Endothelial cell of umbilical vein (primary cell): ENCODE data around the gene NOTCH3. TPM values are rescaled to one million over a fixed set of nuclear protein-coding genes. Genes with fewer than 3 reads are reported as not detected.

Experiments
- BruUV-seq: library from RNA; stranded (reverse); fragments of 400-500 nt; replicated peaks from 2 replicates; lab custom pipeline; 2021; lab: Mats Ljungman, UMichigan
- CTCF ChIA-PET: fragments of 300-600, 350-600 bp; sonication (Branson Sonifier 250); formaldehyde crosslinking; loops from one replicate; lab custom pipeline; 2021; ENCODE audit warnings: antibody characterized with exemption, inconsistent platforms; lab: Charles Lee
- POLR2A ChIA-PET: fragments of 300-600, 350-600 bp; sonication (Branson Sonifier 250); formaldehyde crosslinking; loops from one replicate; lab custom pipeline; 2021; ENCODE audit warnings: antibody characterized with exemption, inconsistent platforms; lab: Charles Lee
- DNase-seq: peaks from one replicate; pipeline ENCODE4 v3.0.0-alpha.2; 2011; ENCODE audit warnings: low read depth, low spot score
- FAIRE-seq: peaks from 2 replicates; lab custom pipeline; 2011; peaks lifted over from hg19 to GRCh38; lab: Jason Lieb, UNC
- H2AFZ ChIP-seq: 2 replicates; pipeline ENCODE4 v1.6.0; 2012; ENCODE audit warnings: low read depth, low read length, control low read depth, inconsistent platforms
- H3K27ac ChIP-seq: 2 replicates; pipeline ENCODE4 v1.5.1; 2011; ENCODE audit warnings: low read depth, mild to moderate bottlenecking, control low read depth, low read length, moderate library complexity; ENCODE audit not compliant: insufficient read depth
- H3K27me3 ChIP-seq, 2 experiments: 2 replicates each; pipeline versions ENCODE4 v1.6.0 to v1.6.1; 2011; ENCODE audit warnings: low read length in 2 of 2, mixed read lengths in 1 of 2; ENCODE audit not compliant: control insufficient read depth in 2 of 2, insufficient read depth in 2 of 2
- H3K36me3 ChIP-seq, 2 experiments: 2 replicates in 1 of 2; 3 replicates in 1 of 2; pipeline ENCODE4 v1.5.1; 2011; ENCODE audit warnings: low read length in 2 of 2, mild to moderate bottlenecking in 1 of 2, moderate library complexity in 1 of 2; ENCODE audit not compliant: control insufficient read depth in 2 of 2, insufficient read depth in 2 of 2; ENCODE audit errors: extremely low read depth in 1 of 2
- H3K4me1 ChIP-seq: 3 replicates; pipeline ENCODE4 v1.5.1; 2011; ENCODE audit warnings: mild to moderate bottlenecking, low read length; ENCODE audit not compliant: control insufficient read depth, insufficient read depth; ENCODE audit errors: extremely low read depth
- H3K4me2 ChIP-seq: 2 replicates; pipeline ENCODE4 v1.6.1; 2011; ENCODE audit warnings: low read length, control low read depth, mixed read lengths; ENCODE audit not compliant: insufficient read depth
- H3K4me3 ChIP-seq, 3 experiments: fragments of 200-600 bp in 1 of 3; sonication (generic), shearing (Covaris generic) in 1 of 3; replicated peaks in 1 of 3; 2 replicates each; pipeline ENCODE4 v1.5.1; 2011 to 2016; ENCODE audit warnings: control low read depth in 3 of 3, low read length in 3 of 3, mild to moderate bottlenecking in 2 of 3, inconsistent platforms in 1 of 3, low read depth in 1 of 3, moderate library complexity in 1 of 3; ENCODE audit not compliant: insufficient read depth in 1 of 3
- H3K79me2 ChIP-seq: 2 replicates; pipeline ENCODE4 v1.6.0; 2012; ENCODE audit warnings: low read length, inconsistent platforms; ENCODE audit not compliant: control insufficient read depth, insufficient read depth
- H3K9ac ChIP-seq: replicated peaks from 2 replicates; pipeline ENCODE3; 2011; ENCODE audit warnings: low read length, control low read depth; ENCODE audit not compliant: insufficient read depth; ENCODE audit errors: extremely low read depth
- H3K9me1 ChIP-seq: replicated peaks from 3 replicates; pipeline ENCODE4 v1.6.0; 2011; ENCODE audit warnings: mild to moderate bottlenecking, low read length; ENCODE audit not compliant: control insufficient read depth, insufficient read depth; ENCODE audit errors: extremely low read depth
- H3K9me3 ChIP-seq: replicated peaks from 2 replicates; pipeline ENCODE4 v1.5.1; 2012; ENCODE audit warnings: low read length, inconsistent platforms; ENCODE audit not compliant: control insufficient read depth, insufficient read depth
- H4K20me1 ChIP-seq: replicated peaks from 2 replicates; pipeline ENCODE3; 2011; ENCODE audit warnings: mild to moderate bottlenecking, low read length; ENCODE audit not compliant: control insufficient read depth, insufficient read depth; ENCODE audit errors: extremely low read depth
- EZH2 ChIP-seq: IDR thresholded peaks from 2 replicates; pipeline ENCODE4 v1.6.1; 2012; ENCODE audit warnings: borderline replicate concordance, low read depth, mild to moderate bottlenecking, moderate library complexity, low read length, inconsistent platforms; ENCODE audit not compliant: severe bottlenecking
- FOS ChIP-seq: IDR thresholded peaks from 2 replicates; pipeline ENCODE4 v1.6.1; 2011; ENCODE audit warnings: mild to moderate bottlenecking, low read length, moderate library complexity, borderline replicate concordance; ENCODE audit not compliant: insufficient read depth
- GATA2 ChIP-seq: IDR thresholded peaks from 2 replicates; pipeline ENCODE4 v1.7.0; 2011; ENCODE audit warnings: low read depth, mild to moderate bottlenecking, moderate library complexity, mixed read lengths, low read length; ENCODE audit not compliant: insufficient read length, insufficient read depth
- JUN ChIP-seq: IDR thresholded peaks from 2 replicates; pipeline ENCODE4 v1.6.1; 2011; ENCODE audit warnings: borderline replicate concordance, low read depth; ENCODE audit not compliant: insufficient read length, insufficient read depth
- MYC ChIP-seq: IDR thresholded peaks from one replicate; pipeline ENCODE4 v1.6.1; 2011; ENCODE audit warnings: mild to moderate bottlenecking, low read depth, low read length
- POLR2A ChIP-seq: IDR thresholded peaks from 2 replicates; pipeline ENCODE4 v1.6.1; 2012; ENCODE audit warnings: low read depth, mild to moderate bottlenecking, control low read depth, low read length
- POLR2AphosphoS5 ChIP-seq: IDR thresholded peaks from 2 replicates; pipeline ENCODE4 v1.6.1; 2012; ENCODE audit warnings: low read depth, mild to moderate bottlenecking, control low read depth, low read length, moderate library complexity; ENCODE audit not compliant: insufficient read depth
- dilution Hi-C: fragments of 300-500 bp; cut with MboI; formaldehyde crosslinking; loops from one replicate; pipeline ENCODE4 v1.15.0; 2019; ENCODE audit warnings: low sequenced_read_pairs; ENCODE audit not compliant: extremely low pct_ligation_motif_present
- intact Hi-C: fragments of 100-400 bp; cut with micrococcal nuclease; formaldehyde crosslinking; loops from one replicate; pipeline ENCODE4 v1.10.0; 2022
- microRNA-seq: library from miRNA; unstranded; fragments of <30 nt; microRNA quantifications from one replicate; pipeline ENCODE4 v1.2.0, GENCODE V29; 2021; ENCODE audit warnings: borderline number of aligned reads, borderline replicate concordance
- polyA plus RNA-seq, 4 experiments: library from polyadenylated mRNA; depleted of rRNA in 3 of 4; stranded (reverse) in 3 of 4; unstranded in 1 of 4; fragments of >200 nt; gene quantifications; 2 replicates each; pipeline versions ENCODE4 v1.2.1 to v1.2.3, GENCODE V29; 2011 to 2012; ENCODE audit warnings: missing spikeins in 1 of 4
- small RNA-seq: library from RNA; depleted of rRNA; stranded (forward); fragments of <200 nt; gene quantifications from one replicate; pipeline ENCODE3, GENCODE V24; 2012; ENCODE audit warnings: low replicate concordance, low read depth; ENCODE audit not compliant: insufficient read depth, insufficient read length
- total RNA-seq: library from RNA; stranded (reverse); gene quantifications from 2 replicates; pipeline ENCODE4 v1.2.3, GENCODE V29; 2021
- TF ChIP-seq, protein P1 (sequence below): IDR thresholded peaks from 2 replicates; pipeline ENCODE4 v1.6.1; 2011; ENCODE audit not compliant: insufficient read depth, insufficient read length
- TF ChIP-seq, protein P2 (sequence below), 2 donors: IDR thresholded peaks; 1 replicate in 1 of 2; 2 replicates in 1 of 2; pipeline ENCODE4 v1.5.1; 2011; ENCODE audit warnings: low read length in 2 of 2, mild to moderate bottlenecking in 2 of 2, moderate library complexity in 2 of 2, control low read depth in 1 of 2, inconsistent platforms in 1 of 2, low read depth in 1 of 2; ENCODE audit not compliant: insufficient read depth in 1 of 2; ENCODE audit errors: extremely low read depth in 1 of 2

The NOTCH3 gene
- total and polyA plus RNA-seq, 2 donors (not counting 3 experiments of a cell fraction or from before 2014, with no cell fraction given) = 0.63 to 1.5 TPM

DNA sequence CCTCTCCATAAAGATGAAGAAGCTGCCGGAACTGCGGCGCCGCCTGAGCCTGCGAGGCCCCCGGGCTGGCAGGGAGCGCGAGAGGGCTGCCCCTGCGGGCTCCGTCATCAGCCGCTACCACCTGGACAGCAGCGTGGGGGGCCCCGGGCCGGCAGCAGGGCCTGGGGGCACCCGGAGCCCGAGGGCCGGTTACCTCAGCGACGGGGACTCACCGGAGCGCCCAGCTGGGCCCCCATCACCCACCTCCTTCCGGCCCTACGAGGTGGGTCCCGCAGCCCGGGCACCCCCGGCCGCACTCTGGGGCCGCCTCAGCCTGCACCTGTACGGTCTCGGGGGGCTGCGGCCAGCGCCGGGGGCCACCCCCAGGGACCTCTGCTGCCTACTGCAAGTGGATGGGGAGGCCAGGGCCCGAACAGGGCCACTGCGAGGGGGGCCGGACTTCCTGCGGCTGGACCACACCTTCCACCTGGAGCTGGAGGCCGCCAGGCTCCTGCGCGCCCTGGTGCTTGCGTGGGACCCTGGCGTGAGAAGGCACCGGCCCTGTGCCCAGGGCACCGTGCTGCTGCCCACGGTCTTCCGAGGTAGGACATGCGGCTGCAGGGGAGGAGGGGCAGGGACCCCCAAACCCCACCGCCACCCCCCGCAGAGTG, 90.9 kb downstream of the NOTCH3 start:
- no peak for FAIRE-seq
- DNase-seq = no peak
- Histone ChIP-seq H3K4me3 (no peak overlapping the region), H3K79me2 (peaks cover 19% of the 10 kb centered on the region), H3K9me3 (no peaks in the 10 kb centered on the region), H3K9me1 (no peaks in the 10 kb centered on the region), H3K36me3 (peaks cover 29 to 38% of the 10 kb centered on the region in 2 experiments), H4K20me1 (no peaks in the 10 kb centered on the region), H3K4me1 (peaks cover 8% of the 10 kb centered on the region), H3K4me2 (no peak overlapping the region), H3K27ac (no peak overlapping the region), H2AFZ (no peak overlapping the region), H3K9ac (no peak overlapping the region), H3K27me3 (no peaks in the 10 kb centered on the region)
- no TSS peak for BruUV-seq
- no peak for TF ChIP-seq FOS
- no peak for TF ChIP-seq JUN
- TF ChIP-seq POLR2A = no peak
- TF ChIP-seq, protein P1, sequence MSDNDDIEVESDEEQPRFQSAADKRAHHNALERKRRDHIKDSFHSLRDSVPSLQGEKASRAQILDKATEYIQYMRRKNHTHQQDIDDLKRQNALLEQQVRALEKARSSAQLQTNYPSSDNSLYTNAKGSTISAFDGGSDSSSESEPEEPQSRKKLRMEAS = no peak
- TF ChIP-seq MYC = no peak
- no peak for TF ChIP-seq GATA2
- TF ChIP-seq POLR2AphosphoS5 = no peak
- TF ChIP-seq EZH2 = no peak
- TF ChIP-seq, protein P2, sequence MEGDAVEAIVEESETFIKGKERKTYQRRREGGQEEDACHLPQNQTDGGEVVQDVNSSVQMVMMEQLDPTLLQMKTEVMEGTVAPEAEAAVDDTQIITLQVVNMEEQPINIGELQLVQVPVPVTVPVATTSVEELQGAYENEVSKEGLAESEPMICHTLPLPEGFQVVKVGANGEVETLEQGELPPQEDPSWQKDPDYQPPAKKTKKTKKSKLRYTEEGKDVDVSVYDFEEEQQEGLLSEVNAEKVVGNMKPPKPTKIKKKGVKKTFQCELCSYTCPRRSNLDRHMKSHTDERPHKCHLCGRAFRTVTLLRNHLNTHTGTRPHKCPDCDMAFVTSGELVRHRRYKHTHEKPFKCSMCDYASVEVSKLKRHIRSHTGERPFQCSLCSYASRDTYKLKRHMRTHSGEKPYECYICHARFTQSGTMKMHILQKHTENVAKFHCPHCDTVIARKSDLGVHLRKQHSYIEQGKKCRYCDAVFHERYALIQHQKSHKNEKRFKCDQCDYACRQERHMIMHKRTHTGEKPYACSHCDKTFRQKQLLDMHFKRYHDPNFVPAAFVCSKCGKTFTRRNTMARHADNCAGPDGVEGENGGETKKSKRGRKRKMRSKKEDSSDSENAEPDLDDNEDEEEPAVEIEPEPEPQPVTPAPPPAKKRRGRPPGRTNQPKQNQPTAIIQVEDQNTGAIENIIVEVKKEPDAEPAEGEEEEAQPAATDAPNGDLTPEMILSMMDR (IDR thresholded peaks at IDR 0.05; ENCODE audit: extremely low read depth in 1 of 2, insufficient read depth in 1 of 2, low read depth in 1 of 2, low read length in 2 of 2) = no peak
- intact Hi-C loops (loop anchor here (5.0 to 10.0 kb wide), 5 partner anchors 145 to 1075 kb away; partner anchors contain the start of genes AKAP8, AKAP8L, FAM32A and TECR), dilution Hi-C loops (no loop called here)
- ChIA-PET POLR2A (no interaction called here), CTCF (interaction anchor here (0.7 kb wide), 2 partner anchors 10 to 45 kb away, joined by 3 to 5 read pairs; no protein-coding TSS in a partner anchor)

Small RNAs within 50 kb of the gene (microRNA-seq; reads per million reads assigned to microRNA genes)
- not detected for gene MIR6795

Small RNAs within 50 kb of the gene (small RNA-seq; reads per million reads assigned to genes)
- gene MIR6795 (not detected), gene RNU6-782P (not detected)

Other genes starting within 250 kb of the NOTCH3 start
- not detected in 2 replicates for gene SLC1A6, start 221.1 kb downstream of the NOTCH3 start, total RNA-seq
- gene SLC1A6, start 221.1 kb downstream of the NOTCH3 start, polyA plus RNA-seq = not detected in 2 replicates
- not detected in 2 replicates for gene CASP14, start 151.5 kb downstream of the NOTCH3 start, total RNA-seq
- gene CASP14, start 151.5 kb downstream of the NOTCH3 start, polyA plus RNA-seq = not detected in 2 replicates
- gene OR1I1, start 118.8 kb downstream of the NOTCH3 start, total RNA-seq = not detected in 2 replicates
- gene OR1I1, start 118.8 kb downstream of the NOTCH3 start, polyA plus RNA-seq = not detected in 2 replicates
- gene SYDE1, start 93.6 kb downstream of the NOTCH3 start, total RNA-seq = 35.3 and 38.2 TPM in 2 replicates
- gene SYDE1, start 93.6 kb downstream of the NOTCH3 start, polyA plus RNA-seq = 33.1 and 40.1 TPM in 2 replicates
- 0.55 and 0.58 TPM in 2 replicates for gene EPHX3, start 31.5 kb upstream of the NOTCH3 start, total RNA-seq
- gene EPHX3, start 31.5 kb upstream of the NOTCH3 start, polyA plus RNA-seq = 0.56 and 0.70 TPM in 2 replicates
- 117 and 125 TPM in 2 replicates for gene BRD4, start 131.5 kb upstream of the NOTCH3 start, total RNA-seq
- gene BRD4, start 131.5 kb upstream of the NOTCH3 start, polyA plus RNA-seq = 13.6 and 14.9 TPM in 2 replicates
- 42.6 and 44.1 TPM in 2 replicates for gene AKAP8, start 178.8 kb upstream of the NOTCH3 start, total RNA-seq
- 16.4 and 18.3 TPM in 2 replicates for gene AKAP8, start 178.8 kb upstream of the NOTCH3 start, polyA plus RNA-seq
- gene AKAP8L, start 218.0 kb upstream of the NOTCH3 start, total RNA-seq = 95.4 and 99.6 TPM in 2 replicates
- 63.9 and 65.1 TPM in 2 replicates for gene AKAP8L, start 218.0 kb upstream of the NOTCH3 start, polyA plus RNA-seq
- gene WIZ, start 249.0 kb upstream of the NOTCH3 start, total RNA-seq = 47.2 and 50.8 TPM in 2 replicates
- 21.0 and 25.7 TPM in 2 replicates for gene WIZ, start 249.0 kb upstream of the NOTCH3 start, polyA plus RNA-seq